C1 segment of cervical spinal cord (tissue), 14 donors: ENCODE results near the gene FFAR4.

ENCODE experiments used
- DNase-seq, 14 donors: peaks; one replicate each; lab custom pipeline; 2025; lab: John Stamatoyannopoulos, UW

FFAR4 gene

DNA sequence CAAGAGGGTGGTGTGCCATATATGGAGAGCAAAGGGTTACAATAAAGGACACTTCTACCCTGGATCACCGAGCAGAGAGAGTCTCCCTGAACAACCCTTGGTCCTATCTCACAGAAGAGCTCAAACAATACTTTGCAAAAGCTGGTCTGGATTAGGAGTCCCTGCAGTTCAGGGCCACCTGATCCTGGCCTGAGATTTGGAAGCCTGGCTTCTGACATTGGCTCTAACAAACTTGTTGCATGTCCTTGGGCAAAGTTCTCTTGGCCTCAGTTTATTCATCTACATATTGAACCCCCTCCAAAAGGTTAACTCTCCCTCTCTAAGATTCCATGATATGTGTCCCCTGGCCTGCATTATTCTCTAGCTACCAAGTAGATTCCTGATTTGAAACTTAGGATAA lies 32.9 kb downstream of the FFAR4 start:
- no peak for DNase-seq

DNA sequence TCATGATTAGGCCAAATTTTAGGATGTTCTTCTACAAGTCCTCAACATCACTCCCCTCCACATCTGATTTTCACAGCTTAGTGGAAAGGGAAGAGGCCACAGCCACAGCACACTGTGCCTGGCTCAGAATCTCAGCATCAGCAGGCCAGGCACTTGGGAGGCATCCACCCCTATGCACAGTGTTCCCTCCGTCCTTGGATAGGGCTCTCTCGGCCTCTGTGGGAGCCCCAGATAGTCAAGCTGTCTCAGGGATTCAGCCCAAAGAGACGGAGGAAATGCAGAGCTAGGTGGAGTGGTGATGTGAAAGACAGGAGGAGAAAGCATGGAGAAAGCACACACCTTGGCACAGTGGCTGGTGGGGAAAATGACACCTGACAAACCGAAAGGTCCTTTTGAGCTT lies 33.3 kb downstream of the FFAR4 start:
- DNase-seq, result no peak

DNA sequence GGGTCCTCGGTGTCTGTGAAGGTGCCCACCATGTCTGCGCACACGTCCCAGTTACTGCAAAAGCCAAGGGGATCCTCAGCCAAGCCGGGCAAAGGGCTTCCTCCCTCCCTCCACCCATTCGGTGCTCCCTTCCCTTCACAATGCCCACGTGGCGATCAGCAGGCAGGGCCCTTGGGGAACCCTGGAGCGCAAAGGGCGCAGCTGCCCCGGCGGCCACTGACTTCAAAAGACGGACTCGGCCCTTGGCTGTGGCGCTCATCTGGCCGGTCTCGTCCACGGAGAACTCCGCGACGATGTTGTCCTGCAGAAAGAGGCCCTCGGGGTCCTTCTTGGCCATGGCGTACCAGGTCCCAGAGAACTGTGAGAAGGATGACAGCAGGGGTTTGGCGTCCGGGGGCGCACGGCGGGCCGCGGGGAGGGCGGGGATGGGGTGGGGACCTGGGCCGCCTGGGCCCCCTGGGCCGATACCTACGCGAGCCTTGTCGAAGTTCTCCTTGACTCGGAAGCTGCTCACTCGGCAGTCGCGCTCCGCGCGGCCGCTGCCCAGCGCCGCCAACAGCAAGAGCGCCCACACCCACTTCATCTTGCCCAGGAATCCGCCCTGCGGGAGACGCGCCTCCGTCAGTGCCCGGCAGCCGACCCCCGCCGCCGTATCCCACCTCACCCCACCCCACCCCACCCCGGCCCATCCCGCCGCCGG lies 34.1 kb downstream of the FFAR4 start:
- no peak for DNase-seq

GRCh38 chr10:93601146-93601773 lies 34.8 kb downstream of the FFAR4 start, which contains the start of gene RBP4:
Gene RBP4, minus strand, starts transcription at chr10:93601235. Its CDS starts 207 bp downstream, at chr10:93601028.
- no peak for DNase-seq

GRCh38 chr10:93601774-93602162 lies 35.3 kb downstream of the FFAR4 start:
- no peak for DNase-seq

- DNase-seq, result no peak
These were observed 36.6 kb downstream of the FFAR4 start for GRCh38 chr10:93603023-93603422.

DNA sequence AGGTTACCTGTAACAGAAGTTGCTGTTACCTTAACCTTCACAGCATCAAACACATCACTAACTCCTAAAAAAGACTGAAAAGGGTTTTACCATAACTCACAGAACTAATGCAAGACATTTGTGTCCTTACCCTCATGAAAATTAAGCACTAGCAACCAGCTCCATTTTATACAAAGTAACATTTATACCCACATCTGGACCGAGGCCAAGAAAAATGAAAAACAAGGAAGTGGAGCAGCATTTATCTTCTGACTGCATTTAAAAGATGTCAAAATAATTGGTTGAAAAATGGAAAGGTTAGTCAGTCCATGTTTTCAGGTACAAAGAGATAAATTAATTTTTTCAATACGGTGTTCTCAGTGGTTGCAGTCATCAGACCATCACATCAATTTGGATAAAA lies 37.7 kb downstream of the FFAR4 start:
- no peak for DNase-seq

GRCh38 chr10:93608421-93608820 lies 42.0 kb downstream of the FFAR4 start:
- DNase-seq, result no peak

- no peak for DNase-seq
These were observed 45.8 kb downstream of the FFAR4 start, which contains the start of gene PDE6C for GRCh38 chr10:93612311-93612710. Gene PDE6C, plus strand, starts transcription at chr10:93612537. Its CDS starts 189 bp downstream, at chr10:93612726.

DNA sequence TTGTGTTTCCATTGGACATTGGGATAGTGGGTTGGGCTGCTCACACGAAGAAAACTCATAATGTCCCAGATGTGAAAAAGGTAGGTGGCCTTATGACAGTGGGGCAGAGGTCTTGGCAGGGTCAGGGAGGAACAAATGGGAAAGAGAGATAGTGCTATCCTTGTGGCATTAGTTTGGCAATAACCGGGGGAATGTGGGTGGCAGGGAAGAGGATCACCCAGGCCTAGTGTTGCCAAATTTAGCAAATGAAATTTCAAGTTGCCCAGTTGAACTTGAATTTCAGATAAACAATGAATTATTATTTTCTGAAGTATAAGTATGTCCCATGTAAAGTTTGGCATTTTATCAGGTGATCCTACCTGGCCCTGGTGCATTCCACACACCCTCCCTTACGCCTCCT lies 46.7 kb downstream of the FFAR4 start:
- no peak for DNase-seq

GRCh38 chr10:93614101-93614825 lies 47.8 kb downstream of the FFAR4 start:
- DNase-seq, result no peak

- DNase-seq, result no peak
These were observed 49.2 kb downstream of the FFAR4 start for GRCh38 chr10:93615576-93616235.

DNA sequence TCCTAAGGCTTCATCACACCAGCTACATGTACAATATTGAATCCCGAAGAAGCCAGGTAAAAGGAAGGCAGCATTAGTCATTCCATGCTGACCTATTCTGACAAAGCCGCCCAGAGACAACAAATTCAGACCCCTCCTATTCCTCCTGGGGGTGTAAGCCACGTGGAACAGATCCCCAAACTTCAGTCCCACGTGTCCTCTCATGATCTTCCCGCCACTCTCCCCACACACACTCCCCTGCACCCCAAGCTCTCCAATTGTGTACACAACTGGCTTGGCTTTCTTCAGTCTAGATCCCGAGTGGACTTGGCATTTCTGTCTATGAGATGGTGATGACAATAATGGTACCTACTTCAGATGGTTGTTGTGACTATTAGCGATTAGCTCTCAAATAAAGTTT lies 54.5 kb downstream of the FFAR4 start:
- DNase-seq, result no peak

DNA sequence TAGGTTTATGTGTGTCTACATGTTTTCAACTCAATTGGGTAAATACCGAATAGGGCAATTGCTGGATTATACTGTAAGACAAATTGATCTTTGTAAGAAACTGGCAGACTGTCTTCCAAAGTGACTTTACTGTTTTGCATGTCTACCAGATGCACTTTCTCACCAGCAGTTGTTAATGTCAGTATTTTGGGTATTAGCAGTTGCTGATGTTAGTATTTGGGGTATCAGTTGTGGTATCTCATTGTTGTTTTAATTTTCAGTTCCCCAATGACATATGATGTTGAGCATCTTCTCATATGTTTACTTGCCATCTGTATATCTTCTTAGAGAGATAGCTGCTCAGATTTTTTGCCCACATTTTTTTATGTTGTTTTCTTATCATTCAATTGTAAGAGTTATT lies 56.5 kb downstream of the FFAR4 start:
- no peak for DNase-seq

- DNase-seq, result no peak
These were observed 62.4 kb downstream of the FFAR4 start for GRCh38 chr10:93628858-93629257.

- no peak for DNase-seq
These were observed 63.3 kb downstream of the FFAR4 start for GRCh38 chr10:93629647-93630305.

DNA sequence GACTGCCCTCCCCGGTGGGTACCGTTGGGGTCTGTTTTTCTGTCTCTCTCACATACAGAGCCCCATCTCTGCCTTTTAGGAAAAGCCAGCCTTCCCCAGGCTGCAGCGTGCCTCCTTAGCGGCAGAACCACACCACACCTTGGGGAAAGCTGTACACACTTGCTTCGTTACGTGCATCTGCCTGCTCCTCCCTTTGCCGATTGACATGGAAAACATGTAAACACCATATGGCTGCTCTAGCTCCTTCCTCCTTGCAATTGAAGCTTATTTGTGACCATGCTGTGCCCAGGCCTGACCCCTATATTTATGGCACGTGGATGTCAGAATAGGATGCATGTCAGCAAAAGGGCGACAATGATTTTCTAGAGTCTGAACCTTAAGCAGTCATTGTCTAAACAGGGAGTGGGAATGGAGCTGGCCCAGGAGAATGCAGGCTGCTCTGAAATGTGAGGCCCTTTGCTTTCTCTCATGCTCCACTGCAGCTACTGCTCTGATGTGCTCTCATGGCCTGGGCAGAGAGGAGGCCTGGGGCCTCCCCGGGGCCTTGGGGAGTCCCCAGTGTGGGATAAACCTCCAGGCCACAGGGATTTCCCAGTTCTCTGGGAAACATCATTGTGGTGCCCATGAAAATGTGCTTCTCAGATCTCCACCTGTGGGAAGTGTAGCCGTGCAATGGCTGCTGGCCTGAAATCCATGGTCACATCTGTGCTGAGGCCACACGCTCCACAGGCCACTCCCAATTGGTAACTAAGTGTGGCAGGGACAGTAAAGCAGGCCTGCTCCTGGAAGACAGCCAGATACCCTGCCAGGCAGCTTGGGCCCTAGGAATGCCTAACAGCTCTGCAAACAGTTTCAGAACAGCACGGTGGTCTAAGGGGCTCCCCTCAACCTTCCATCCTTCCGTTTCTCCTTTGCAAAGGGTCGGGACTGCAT lies 64.4 kb downstream of the FFAR4 start:
- no peak for DNase-seq
